Myocyte (in vitro differentiated cells): ENCODE measurements around the gene ATG16L1. TPM values are rescaled to one million over a fixed set of nuclear protein-coding genes. Genes with fewer than 3 reads are reported as not detected.

ENCODE experiments used
- DNase-seq: peaks from one replicate; pipeline ENCODE4 v3.0.0-alpha.2; 2012; ENCODE audit warnings: low read depth
- total RNA-seq: library from RNA; depleted of rRNA; stranded (reverse); fragments of >200 nt; gene quantifications from 2 replicates; pipeline ENCODE4 v1.2.3, GENCODE V29; 2014

ATG16L1 gene
- total RNA-seq, 1 donor from 2014 or later, result 43.7 TPM

- DNase-seq, result no peak
These were observed 24.9 kb upstream of the ATG16L1 start for GRCh38 chr2:233226511-233227031.

- DNase-seq, result no peak
These were observed 24.0 kb upstream of the ATG16L1 start for GRCh38 chr2:233227346-233227978.

GRCh38 chr2:233228376-233228775 lies 23.1 kb upstream of the ATG16L1 start:
- no peak for DNase-seq

- no peak for DNase-seq
These were observed 17.7 kb upstream of the ATG16L1 start for GRCh38 chr2:233233618-233234230.

- no peak for DNase-seq
These were observed 17.2 kb upstream of the ATG16L1 start for GRCh38 chr2:233234264-233234663.

- no peak for DNase-seq
These were observed 16.5 kb upstream of the ATG16L1 start for GRCh38 chr2:233234996-233235395.

GRCh38 chr2:233235977-233236376 lies 15.5 kb upstream of the ATG16L1 start:
- no peak for DNase-seq

- no peak for DNase-seq
These were observed 14.5 kb upstream of the ATG16L1 start for GRCh38 chr2:233236820-233237589.

- no peak for DNase-seq
These were observed 10.6 kb upstream of the ATG16L1 start for GRCh38 chr2:233240897-233241296.

GRCh38 chr2:233241803-233242202 lies 9.7 kb upstream of the ATG16L1 start:
- no peak for DNase-seq

GRCh38 chr2:233242231-233242927 lies 9.1 kb upstream of the ATG16L1 start:
- DNase-seq, result peak; percentile 46

GRCh38 chr2:233243348-233243747 lies 8.1 kb upstream of the ATG16L1 start:
- no peak for DNase-seq

- DNase-seq, result no peak
These were observed 6.7 kb upstream of the ATG16L1 start for GRCh38 chr2:233244818-233245217.

GRCh38 chr2:233245406-233245805 lies 6.1 kb upstream of the ATG16L1 start:
- DNase-seq, result no peak

GRCh38 chr2:233247116-233247515 lies 4.4 kb upstream of the ATG16L1 start:
- DNase-seq, result no peak

GRCh38 chr2:233247744-233248143 lies 3.7 kb upstream of the ATG16L1 start:
- no peak for DNase-seq

GRCh38 chr2:233248999-233249398 lies 2.5 kb upstream of the ATG16L1 start:
- DNase-seq, result no peak

- no peak for DNase-seq
These were observed 905 bp upstream of the ATG16L1 start for GRCh38 chr2:233250568-233250967.

- DNase-seq, result no peak
These were observed 528 bp upstream of the ATG16L1 start for GRCh38 chr2:233250985-233251305.

- no peak for DNase-seq
These were observed 754 bp downstream of the ATG16L1 start for GRCh38 chr2:233252227-233252626.

- DNase-seq, result no peak
These were observed 3.7 kb downstream of the ATG16L1 start for GRCh38 chr2:233255151-233255550.

- no peak for DNase-seq
These were observed 4.6 kb downstream of the ATG16L1 start for GRCh38 chr2:233256048-233256447.
